GM12865 (cell line): ENCODE results near the gene SPCS3.
"Not testable (repeated sequence)": the region's sequence is repeated elsewhere in the genome, so short reads cannot be mapped to it uniquely, and the experiment has no call there.

ENCODE experiments used
- DNase-seq: peaks from one replicate; pipeline ENCODE4 v3.0.0; 2010; ENCODE audit warnings: low read depth
- H3K4me3 ChIP-seq: 2 replicates; pipeline ENCODE4 v1.5.1; 2011; ENCODE audit warnings: mild to moderate bottlenecking, low read depth, low read length, control low read depth
- CTCF ChIP-seq: IDR thresholded peaks from 2 replicates; pipeline ENCODE4 v1.5.1; 2011; ENCODE audit warnings: low read length, control low read depth, low read depth, inconsistent platforms; ENCODE audit not compliant: insufficient read depth; ENCODE audit errors: missing control alignments

The SPCS3 gene

DNA sequence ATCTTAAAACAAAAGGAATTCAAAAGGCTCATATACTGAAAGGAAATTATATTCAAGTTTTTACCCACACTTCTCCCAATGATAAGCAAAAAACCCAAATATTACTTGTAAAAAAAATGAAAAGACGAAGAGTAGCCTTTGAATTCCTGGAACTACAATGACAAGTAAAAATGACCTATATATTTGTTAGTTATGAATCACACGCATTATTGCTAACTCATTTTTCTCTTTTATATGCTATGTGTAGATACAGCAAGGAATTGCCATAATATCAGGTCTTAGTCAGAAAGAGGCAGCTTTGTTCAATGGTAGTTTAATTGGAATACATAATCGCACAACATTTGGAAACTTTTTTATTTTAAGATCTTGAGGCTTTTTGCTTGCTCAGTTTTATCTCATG is 28.0 kb upstream of the SPCS3 start:
- DNase-seq = no peak
- H3K4me3 ChIP-seq = no peak overlapping the region
- TF ChIP-seq CTCF = no peak

- no peak for DNase-seq
- no peak for TF ChIP-seq CTCF
- H3K4me3 ChIP-seq = no peak overlapping the region
Measured at GRCh38 chr4:176292920-176293319, 26.8 kb upstream of the SPCS3 start.

GRCh38 chr4:176293660-176294059 is 26.1 kb upstream of the SPCS3 start:
- TF ChIP-seq CTCF = no peak
- no peak overlapping the region for H3K4me3 ChIP-seq
- no peak for DNase-seq

- not testable (repeated sequence) for DNase-seq, H3K4me3 ChIP-seq
Measured at GRCh38 chr4:176295907-176296306, 23.9 kb upstream of the SPCS3 start.

GRCh38 chr4:176298664-176299063 is 21.1 kb upstream of the SPCS3 start:
- TF ChIP-seq CTCF = no peak
- DNase-seq = no peak
- H3K4me3 ChIP-seq = no peak overlapping the region

GRCh38 chr4:176300036-176300435 is 19.7 kb upstream of the SPCS3 start:
- DNase-seq = no peak
- H3K4me3 ChIP-seq = no peak overlapping the region
- TF ChIP-seq CTCF = no peak

GRCh38 chr4:176300565-176300964 is 19.2 kb upstream of the SPCS3 start:
- H3K4me3 ChIP-seq = no peak overlapping the region
- no peak for TF ChIP-seq CTCF
- no peak for DNase-seq
